DMS153 (cell line): Measurements from ENCODE around the gene LRRC17.

Experiments
- DNase-seq: peaks from one replicate; lab custom pipeline; 2025; lab: John Stamatoyannopoulos, UW

The LRRC17 gene

GRCh38 chr7:102912742-102913141 lies at the start of gene LRRC17:
Gene LRRC17 (plus strand): TSS chr7:102913000. CDS start chr7:102933914, 20,914 bp downstream.
- DNase-seq: peak; percentile 71

DNA sequence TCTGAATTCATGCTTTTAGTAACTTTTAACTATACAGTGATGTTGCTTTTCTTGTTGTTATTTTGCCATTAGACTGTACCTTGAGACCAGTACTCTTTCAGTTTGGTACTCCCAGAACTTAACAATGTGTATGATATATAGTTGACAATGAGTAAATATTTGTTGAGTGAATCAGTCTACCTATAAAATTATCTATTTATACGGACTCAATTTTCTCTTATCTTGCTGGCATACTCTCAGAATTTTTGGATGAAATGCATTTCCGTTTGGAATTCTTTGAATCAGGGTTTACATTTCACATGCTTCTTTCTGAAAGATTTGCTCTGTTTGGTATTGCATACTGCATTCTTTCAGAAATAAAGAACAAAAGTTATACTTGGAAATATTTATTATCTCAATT lies 47.8 kb upstream of the LRRC17 start:
- DNase-seq: no peak

DNA sequence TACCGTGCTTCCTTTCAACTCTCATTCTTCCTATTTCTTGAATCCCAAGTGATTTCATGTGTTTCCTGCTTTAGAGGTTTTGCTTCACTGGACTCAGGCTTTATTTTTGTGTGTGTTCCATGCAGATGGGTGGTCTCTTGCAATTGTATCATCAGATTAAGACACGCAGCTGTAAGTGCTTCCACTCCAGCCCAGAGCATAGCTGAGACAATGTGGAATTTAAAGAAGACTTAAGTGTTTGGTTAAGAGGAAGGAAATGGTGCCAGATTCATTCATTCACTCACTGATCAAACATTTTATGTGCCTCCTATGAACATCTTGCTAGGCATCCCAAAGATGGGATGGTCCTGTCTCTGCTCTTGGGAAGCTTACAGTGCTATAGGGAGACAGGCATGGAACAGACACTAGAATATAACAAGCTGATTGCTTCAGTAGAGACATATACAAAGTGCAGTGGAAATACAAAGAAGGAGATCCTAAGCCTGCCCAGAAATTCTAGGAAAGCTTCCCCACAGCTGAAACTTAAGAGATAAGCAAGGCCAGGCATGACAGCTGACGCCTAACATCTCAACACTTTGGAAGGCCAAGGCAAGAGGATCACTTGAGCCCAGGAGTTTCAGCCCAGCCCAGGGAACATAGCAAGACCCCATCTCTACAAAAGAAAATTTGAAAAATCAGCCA lies 46.1 kb upstream of the LRRC17 start:
- DNase-seq: no peak

DNA sequence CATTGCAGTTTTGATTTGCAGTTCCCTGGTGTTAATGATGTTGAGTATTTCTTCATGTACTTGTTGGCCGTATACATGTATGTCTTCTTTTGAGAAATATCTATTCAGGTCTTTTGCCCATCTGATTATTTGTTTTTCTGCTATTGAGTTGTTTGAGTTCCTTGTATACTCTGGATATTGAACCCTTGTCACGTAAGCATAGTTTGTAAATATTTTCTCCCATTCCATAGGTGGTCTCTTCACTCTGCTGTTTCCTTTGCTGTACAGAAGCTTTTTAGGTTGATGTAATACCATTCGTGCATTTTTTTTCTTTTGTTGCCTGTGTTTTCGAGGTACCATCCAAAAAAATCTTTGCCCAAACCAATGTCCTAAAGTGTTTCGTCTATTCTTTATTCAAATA lies 43.6 kb upstream of the LRRC17 start:
- no peak for DNase-seq

DNA sequence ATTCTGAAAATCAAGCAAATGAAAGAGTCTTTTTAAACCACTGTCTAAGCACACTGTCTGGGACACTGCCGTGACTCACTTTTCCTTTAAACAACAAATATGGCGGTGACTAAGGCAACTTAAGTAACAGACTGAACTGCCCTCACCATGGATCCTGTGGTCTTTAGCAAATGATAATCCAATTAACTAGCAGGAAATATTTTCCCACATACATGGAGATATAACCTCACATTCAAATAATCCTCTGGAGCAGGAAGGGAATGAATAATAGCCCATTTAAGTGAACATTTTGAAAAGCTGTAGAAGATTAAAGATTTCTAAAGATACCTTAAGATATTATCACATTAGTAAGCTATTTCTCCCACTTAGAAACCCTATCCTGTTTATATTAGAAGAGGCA lies 40.3 kb upstream of the LRRC17 start:
- DNase-seq: no peak

DNA sequence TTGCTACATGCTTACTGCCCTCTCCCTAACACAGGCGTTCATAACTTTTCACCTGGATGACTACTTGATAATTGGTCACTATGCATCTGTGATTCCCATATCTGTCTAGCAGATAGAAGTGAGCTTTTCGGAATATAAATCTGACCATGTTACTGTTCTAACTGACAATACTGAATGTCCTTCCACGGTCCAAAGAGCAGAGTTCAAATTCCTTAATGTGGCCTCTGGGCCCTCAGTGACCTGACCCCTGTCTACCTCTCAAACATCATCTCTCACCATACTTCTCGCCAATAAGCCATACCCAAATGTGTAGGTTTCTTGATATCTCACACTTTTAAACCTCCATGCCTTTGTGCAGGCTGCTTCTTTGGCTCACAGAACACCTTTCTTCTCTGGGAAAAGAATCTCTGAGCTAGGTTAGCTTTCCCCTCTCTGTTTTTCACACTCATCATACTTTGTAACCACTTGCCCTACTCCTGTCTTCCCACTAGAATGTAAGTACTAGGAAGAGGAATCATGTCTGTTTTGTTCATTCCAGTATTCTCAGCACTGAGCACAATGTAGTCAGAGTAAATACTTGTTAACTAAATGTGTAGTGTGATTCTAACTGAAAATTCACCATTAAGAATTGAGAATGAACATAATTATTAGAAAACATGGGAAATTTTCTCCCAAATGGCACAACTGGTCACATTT lies 39.2 kb upstream of the LRRC17 start:
- no peak for DNase-seq

- no peak for DNase-seq
Observed at GRCh38 chr7:102874166-102874829, 38.5 kb upstream of the LRRC17 start.

GRCh38 chr7:102874966-102875365 lies 37.8 kb upstream of the LRRC17 start:
- DNase-seq: no peak

- no peak for DNase-seq
Observed at GRCh38 chr7:102875700-102876295, 37.0 kb upstream of the LRRC17 start.

- no peak for DNase-seq
Observed at GRCh38 chr7:102883098-102883860, 29.5 kb upstream of the LRRC17 start.

DNA sequence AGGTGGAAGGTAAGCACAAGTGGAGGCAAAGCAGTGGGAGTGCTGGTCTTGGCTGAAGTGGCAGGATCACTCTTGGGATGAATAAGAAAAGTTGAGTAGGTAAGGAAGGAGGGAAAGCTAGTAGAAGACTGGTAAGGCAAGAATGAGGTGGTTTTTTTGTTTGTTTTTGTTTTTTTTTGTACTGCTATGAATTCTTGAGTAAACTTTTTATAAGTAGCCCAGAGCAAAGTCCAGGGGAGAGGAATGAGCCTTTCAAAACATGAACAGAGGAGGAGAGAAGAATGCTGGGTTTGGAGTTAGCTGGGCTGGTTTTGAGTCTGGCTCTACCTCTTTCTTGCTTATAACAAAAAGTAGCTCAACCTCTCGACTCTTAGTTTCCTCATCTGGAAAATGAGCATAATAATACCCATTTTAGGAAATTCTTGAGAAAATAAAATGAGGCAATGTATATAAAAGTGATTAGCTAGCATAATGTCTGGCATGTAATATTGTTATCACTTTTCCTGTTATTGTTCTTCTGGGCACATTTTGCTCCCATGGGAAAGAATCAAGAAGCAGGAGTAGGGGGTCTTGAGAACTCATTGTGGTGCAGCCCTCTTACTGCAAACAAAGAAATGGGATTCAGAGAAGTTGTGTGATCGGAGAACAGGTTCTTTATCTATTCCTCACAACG lies 24.1 kb upstream of the LRRC17 start:
- no peak for DNase-seq

GRCh38 chr7:102889851-102890250 lies 22.9 kb upstream of the LRRC17 start:
- DNase-seq: no peak

- DNase-seq: no peak
Observed at GRCh38 chr7:102890292-102890970, 22.4 kb upstream of the LRRC17 start.

DNA sequence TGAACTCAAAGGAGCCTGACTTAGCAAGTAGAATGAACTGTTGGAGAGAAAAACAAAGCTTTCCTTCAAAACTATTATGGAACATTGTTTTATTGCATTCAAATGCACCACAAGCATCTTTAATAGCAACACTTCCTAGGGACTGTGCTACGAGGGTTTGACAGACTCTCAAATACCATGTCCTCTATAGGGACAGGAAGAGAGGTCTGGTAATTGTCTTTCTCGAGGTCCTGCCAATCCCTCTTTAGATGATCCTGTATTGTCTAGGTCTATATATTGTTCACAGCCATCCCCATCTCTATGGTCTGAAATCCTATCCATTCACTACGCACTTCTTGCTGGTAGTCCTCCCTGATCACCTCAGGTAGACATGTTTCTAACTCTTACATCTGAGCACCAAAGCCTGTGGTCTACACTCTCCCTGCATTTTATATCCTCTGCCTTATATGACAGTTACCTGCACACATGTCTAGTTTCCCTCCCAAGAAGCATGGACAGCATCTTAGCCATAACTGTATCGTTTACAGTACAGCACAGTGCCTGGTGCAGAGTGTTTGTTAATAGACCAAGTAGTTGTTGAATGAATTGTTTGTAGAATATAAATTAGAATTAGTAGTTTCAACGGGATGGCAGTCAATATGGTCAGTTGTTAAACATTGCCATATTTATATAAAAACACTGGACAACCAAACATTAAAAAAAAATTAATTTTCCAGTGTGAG lies 21.7 kb upstream of the LRRC17 start:
- DNase-seq: no peak

DNA sequence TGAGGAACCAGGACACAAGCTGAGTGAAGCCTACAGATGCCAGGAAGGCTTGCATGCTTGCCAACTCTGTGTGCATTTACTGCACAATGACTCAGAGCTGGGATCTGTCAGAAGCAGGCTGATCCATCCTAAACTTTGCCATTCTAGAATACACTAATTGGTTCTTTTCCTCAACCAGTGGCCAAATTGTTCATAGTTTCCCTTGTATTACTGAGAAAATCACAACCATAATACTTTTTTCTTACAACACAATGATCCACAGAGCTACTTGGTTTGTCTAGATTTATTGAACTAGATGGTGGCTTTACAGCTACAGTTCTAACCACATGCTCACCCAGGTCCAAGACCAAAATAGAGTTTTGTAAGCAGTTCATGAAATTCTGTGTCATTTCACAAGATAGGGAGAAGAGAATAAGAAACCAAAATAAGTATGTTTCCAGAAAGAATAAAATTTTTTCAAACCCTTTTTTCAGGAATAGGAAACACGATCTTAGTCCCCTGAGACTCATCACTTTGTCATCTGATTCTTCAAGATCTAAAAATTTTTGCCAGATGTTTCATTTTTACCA lies 21.0 kb upstream of the LRRC17 start:
- DNase-seq: no peak

GRCh38 chr7:102892631-102893278 lies 20.0 kb upstream of the LRRC17 start:
- DNase-seq: no peak

DNA sequence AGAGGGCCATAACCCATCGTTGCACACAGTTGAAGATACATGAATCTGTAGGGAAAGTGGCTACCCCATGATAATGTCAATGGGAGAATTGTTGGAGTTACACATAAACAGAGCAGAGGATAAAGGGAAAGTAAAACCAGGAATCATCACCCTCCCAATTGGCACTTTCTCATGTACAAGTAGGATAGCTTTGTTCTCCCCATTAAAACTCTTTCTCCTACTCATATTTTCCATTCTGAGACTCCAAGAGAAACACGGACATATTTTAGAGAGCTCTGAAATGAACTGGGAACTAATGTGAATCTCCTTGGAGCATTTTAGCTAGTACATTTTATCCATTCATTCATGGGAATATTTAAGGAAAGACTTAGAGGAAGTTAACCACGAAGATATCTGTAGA lies 17.2 kb upstream of the LRRC17 start:
- DNase-seq: no peak

GRCh38 chr7:102896585-102896984 lies 16.2 kb upstream of the LRRC17 start:
- no peak for DNase-seq

GRCh38 chr7:102897211-102897631 lies 15.6 kb upstream of the LRRC17 start:
- no peak for DNase-seq
